ENCODE measurements around the gene XXYLT1.

XXYLT1 gene

GRCh38 chr3:195080125-195080524, 190.8 kb downstream of the XXYLT1 start:
- no peak overlapping the region for H3K4me3 ChIP-seq (ENCODE audit: low read depth, low read length)
- TF ChIP-seq CTCF (IDR thresholded peaks at IDR 0.05; ENCODE audit: low read depth, low read length, missing control alignments): no peak
- DNase-seq (ENCODE audit: low read depth): no peak

GRCh38 chr3:195079636-195080035, 191.3 kb downstream of the XXYLT1 start:
- H3K4me3 ChIP-seq (ENCODE audit: low read depth, low read length): no peak overlapping the region
- DNase-seq (ENCODE audit: low read depth): no peak

GRCh38 chr3:195078891-195079440, 192.0 kb downstream of the XXYLT1 start:
- DNase-seq (ENCODE audit: low read depth): no peak
- H3K4me3 ChIP-seq (ENCODE audit: low read depth, low read length): no peak overlapping the region
- no peak for TF ChIP-seq CTCF (IDR thresholded peaks at IDR 0.05; ENCODE audit: low read depth, low read length, missing control alignments)

More at GRCh38 chr3:195079636-195080035, 191.3 kb downstream of the XXYLT1 start:
- TF ChIP-seq CTCF (IDR thresholded peaks at IDR 0.05; ENCODE audit: low read depth, low read length, missing control alignments): no peak

GRCh38 chr3:195077611-195078540, 193.1 kb downstream of the XXYLT1 start:
- no peak overlapping the region for H3K4me3 ChIP-seq (ENCODE audit: low read depth, low read length)
- TF ChIP-seq CTCF (IDR thresholded peaks at IDR 0.05; ENCODE audit: low read depth, low read length, missing control alignments): no peak
- no peak for DNase-seq (ENCODE audit: low read depth)

- DNase-seq (ENCODE audit: low read depth): no peak
- H3K4me3 ChIP-seq (ENCODE audit: low read depth, low read length): no peak overlapping the region
- no peak for TF ChIP-seq CTCF (IDR thresholded peaks at IDR 0.05; ENCODE audit: low read depth, low read length, missing control alignments)
Measured at GRCh38 chr3:195076981-195077610, 193.9 kb downstream of the XXYLT1 start.

GRCh38 chr3:195075941-195076875, 194.8 kb downstream of the XXYLT1 start:
- DNase-seq (ENCODE audit: low read depth): no peak
- no peak for TF ChIP-seq CTCF (IDR thresholded peaks at IDR 0.05; ENCODE audit: low read depth, low read length, missing control alignments)
- H3K4me3 ChIP-seq (ENCODE audit: low read depth, low read length): no peak overlapping the region
